Measurements from ENCODE around the gene PDE10A. TPM values are rescaled to one million over a fixed set of nuclear protein-coding genes. Genes with fewer than 3 reads are reported as not detected.

The PDE10A gene
- total RNA-seq, 4 donors from 2014 or later, result 0.54 to 4.4 (median 0.98) TPM

DNA sequence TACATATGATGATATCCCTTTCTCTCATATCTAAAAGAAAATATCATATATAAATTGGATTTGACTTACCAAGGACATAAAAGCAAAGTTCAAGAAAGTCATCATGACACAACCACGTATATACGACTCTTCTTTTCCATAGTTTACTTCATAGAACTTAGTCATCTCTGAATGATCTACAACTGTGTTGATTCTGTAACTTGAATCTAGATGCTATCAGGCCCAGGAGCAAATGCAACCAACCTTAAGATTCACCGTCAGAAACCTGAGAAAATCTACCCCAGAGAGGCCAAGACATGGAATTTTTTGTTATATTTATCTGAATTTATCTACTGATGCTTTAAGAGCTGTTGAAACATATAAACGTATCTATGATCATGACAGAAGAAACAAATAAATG, 165.6 kb downstream of the PDE10A start:
- H3K4me3 ChIP-seq (ENCODE audit: low read depth, poor library complexity, severe bottlenecking), result no peak overlapping the region
- TF ChIP-seq POLR2A (IDR thresholded peaks at IDR 0.05), result no peak
- TF ChIP-seq, protein P1, sequence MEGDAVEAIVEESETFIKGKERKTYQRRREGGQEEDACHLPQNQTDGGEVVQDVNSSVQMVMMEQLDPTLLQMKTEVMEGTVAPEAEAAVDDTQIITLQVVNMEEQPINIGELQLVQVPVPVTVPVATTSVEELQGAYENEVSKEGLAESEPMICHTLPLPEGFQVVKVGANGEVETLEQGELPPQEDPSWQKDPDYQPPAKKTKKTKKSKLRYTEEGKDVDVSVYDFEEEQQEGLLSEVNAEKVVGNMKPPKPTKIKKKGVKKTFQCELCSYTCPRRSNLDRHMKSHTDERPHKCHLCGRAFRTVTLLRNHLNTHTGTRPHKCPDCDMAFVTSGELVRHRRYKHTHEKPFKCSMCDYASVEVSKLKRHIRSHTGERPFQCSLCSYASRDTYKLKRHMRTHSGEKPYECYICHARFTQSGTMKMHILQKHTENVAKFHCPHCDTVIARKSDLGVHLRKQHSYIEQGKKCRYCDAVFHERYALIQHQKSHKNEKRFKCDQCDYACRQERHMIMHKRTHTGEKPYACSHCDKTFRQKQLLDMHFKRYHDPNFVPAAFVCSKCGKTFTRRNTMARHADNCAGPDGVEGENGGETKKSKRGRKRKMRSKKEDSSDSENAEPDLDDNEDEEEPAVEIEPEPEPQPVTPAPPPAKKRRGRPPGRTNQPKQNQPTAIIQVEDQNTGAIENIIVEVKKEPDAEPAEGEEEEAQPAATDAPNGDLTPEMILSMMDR (IDR thresholded peaks at IDR 0.05), result no peak
- intact Hi-C loops (cut with DNase I; ENCODE audit: low total_unique reads), result no loop called here
- no peak for DNase-seq (ENCODE audit: low spot score in 2 of 2)
- WGBS, 2 donors, result 82 to 83% methylated on average over 4 of the region's 4 CpGs

DNA sequence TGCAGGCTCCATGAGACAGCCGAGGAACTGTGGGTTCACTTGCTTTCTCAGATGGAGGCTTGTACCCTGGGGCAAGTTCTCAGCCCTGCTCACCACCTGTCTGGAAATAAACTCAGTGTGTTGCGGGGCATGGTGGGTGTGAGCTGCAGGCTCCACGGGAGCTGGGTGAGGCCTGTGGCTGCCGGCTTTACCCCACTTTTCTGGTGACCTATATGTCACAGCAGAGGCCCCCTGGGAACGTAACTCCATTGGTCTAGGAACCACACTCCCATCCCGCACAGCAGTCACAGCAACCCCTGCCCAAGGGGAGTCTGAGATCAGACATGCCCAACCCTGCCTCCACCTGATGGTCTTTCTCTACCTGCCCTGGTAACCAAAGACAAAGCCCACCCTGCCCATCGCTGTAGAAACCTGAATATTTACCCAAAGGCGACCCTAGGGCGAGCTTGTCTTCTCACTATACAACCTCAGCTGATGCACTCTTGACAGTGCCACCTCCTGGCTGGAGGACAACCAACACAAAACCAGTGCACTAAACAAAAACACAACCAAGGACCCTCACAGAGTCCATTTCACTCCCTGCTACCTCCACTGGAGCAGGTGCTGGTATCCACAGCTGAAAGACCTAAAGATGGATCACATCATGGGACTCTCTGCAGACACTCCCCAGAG, 174.3 kb downstream of the PDE10A start:
- no peak for DNase-seq (ENCODE audit: low spot score in 2 of 2)
- 75 to 77% methylated on average over 8 to 9 of the region's 9 CpGs for WGBS, 2 donors
- intact Hi-C loops (cut with DNase I; ENCODE audit: low total_unique reads), result no loop called here
- no peak for TF ChIP-seq POLR2A (IDR thresholded peaks at IDR 0.05)
- TF ChIP-seq, protein P1 (IDR thresholded peaks at IDR 0.05), result no peak
- no peak overlapping the region for H3K4me3 ChIP-seq (ENCODE audit: low read depth, poor library complexity, severe bottlenecking)

- H3K4me3 ChIP-seq (ENCODE audit: low read depth, poor library complexity, severe bottlenecking), result no peak overlapping the region
- TF ChIP-seq POLR2A (IDR thresholded peaks at IDR 0.05), result no peak
- TF ChIP-seq, protein P1 (IDR thresholded peaks at IDR 0.05), result no peak
- DNase-seq (ENCODE audit: low spot score in 2 of 2), result no peak
- intact Hi-C loops (cut with DNase I; ENCODE audit: low total_unique reads), result no loop called here
Observed at GRCh38 chr6:165487950-165488349, 175.1 kb downstream of the PDE10A start.

GRCh38 chr6:165487347-165487746, 175.7 kb downstream of the PDE10A start:
- H3K4me3 ChIP-seq (ENCODE audit: low read depth, poor library complexity, severe bottlenecking), result no peak overlapping the region
- intact Hi-C loops (cut with DNase I; ENCODE audit: low total_unique reads), result no loop called here
- 68 to 72% methylated on average over 4 of the region's 4 CpGs for WGBS, 2 donors

GRCh38 chr6:165486183-165487137, 176.6 kb downstream of the PDE10A start:
- H3K4me3 ChIP-seq (ENCODE audit: low read depth, poor library complexity, severe bottlenecking), result no peak overlapping the region
- 71 to 77% methylated on average over 22 of the region's 22 CpGs for WGBS, 2 donors
- no peak for DNase-seq (ENCODE audit: low spot score in 2 of 2)
- intact Hi-C loops (cut with DNase I; ENCODE audit: low total_unique reads), result no loop called here
- TF ChIP-seq, protein P1 (IDR thresholded peaks at IDR 0.05), result no peak
- no peak for TF ChIP-seq POLR2A (IDR thresholded peaks at IDR 0.05)

More at GRCh38 chr6:165487347-165487746, 175.7 kb downstream of the PDE10A start:
- TF ChIP-seq, protein P1 (IDR thresholded peaks at IDR 0.05), result no peak
- TF ChIP-seq POLR2A (IDR thresholded peaks at IDR 0.05), result no peak
- no peak for DNase-seq (ENCODE audit: low spot score in 2 of 2)
